Measurements from ENCODE around the gene GAS6.

Gene GAS6

DNA sequence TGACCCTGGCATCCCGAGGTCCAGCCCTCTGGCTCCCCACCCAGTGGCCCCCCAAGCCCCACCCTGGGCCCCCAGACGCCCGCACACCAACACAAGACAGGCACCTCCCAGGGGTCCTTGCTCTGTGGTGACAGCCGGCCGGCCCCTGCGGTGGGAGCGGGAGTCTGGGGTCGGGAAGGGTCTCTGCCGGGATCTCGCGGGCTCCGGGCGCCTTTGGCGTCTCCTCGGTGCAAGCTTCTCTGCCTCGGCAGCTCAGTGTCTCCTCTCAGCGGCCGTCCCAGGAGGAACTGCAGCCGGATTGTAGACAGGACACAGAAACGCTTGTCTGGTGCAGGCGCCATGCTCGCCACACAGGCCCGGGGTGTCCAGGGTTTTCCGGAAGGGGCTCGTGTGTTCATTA is 61.1 kb downstream of the GAS6 start:
- POLR2A ChIA-PET, result no interaction called here
- no peak for TF ChIP-seq GLIS1 (tag by site-specific recombination; IDR thresholded peaks at IDR 0.05)
- no peak for TF ChIP-seq ZNF558 (tag by site-specific recombination; IDR thresholded peaks at IDR 0.05)
- no peak for TF ChIP-seq WT1 (tag by site-specific recombination; IDR thresholded peaks at IDR 0.05)
- TF ChIP-seq ZXDB (tag by site-specific recombination; IDR thresholded peaks at IDR 0.05), result no peak
- no peak for TF ChIP-seq EGR2 (tag by site-specific recombination; IDR thresholded peaks at IDR 0.05; ENCODE audit: low read depth)
- no peak for TF ChIP-seq ZFHX2 (tag by site-specific recombination; conservative IDR thresholded peaks at IDR 0.05)
- TF ChIP-seq, protein P1, sequence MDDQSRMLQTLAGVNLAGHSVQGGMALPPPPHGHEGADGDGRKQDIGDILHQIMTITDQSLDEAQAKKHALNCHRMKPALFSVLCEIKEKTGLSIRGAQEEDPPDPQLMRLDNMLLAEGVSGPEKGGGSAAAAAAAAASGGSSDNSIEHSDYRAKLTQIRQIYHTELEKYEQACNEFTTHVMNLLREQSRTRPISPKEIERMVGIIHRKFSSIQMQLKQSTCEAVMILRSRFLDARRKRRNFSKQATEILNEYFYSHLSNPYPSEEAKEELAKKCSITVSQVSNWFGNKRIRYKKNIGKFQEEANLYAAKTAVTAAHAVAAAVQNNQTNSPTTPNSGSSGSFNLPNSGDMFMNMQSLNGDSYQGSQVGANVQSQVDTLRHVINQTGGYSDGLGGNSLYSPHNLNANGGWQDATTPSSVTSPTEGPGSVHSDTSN (CRISPR knock-in tag; IDR thresholded peaks at IDR 0.05), result no peak
- no peak for TF ChIP-seq ZNF514 (tag by site-specific recombination; IDR thresholded peaks at IDR 0.05)
- Histone ChIP-seq H3K9me3 (ENCODE audit: control insufficient read depth, insufficient read depth, low read depth, low read length) (no peaks in the 10 kb centered on the region), H3K4me1 (ENCODE audit: control insufficient read depth, insufficient read depth, low read length) (no peaks in the 10 kb centered on the region), H3K4me3 (ENCODE audit: low read depth, low read length) (no peak overlapping the region), H3K36me3 (ENCODE audit: control insufficient read depth in 2 of 2, insufficient read depth in 1 of 2, low read length in 2 of 2) (no peaks in the 10 kb centered on the region), H3K27ac (ENCODE audit: extremely low read depth, low read depth, low read length) (no peak overlapping the region)
- CTCF ChIA-PET, result interaction anchor here (0.9 kb wide), 1 partner anchor 10 kb away, joined by 7 read pairs; no protein-coding TSS in a partner anchor

- H3K36me3 ChIP-seq (ENCODE audit: control insufficient read depth in 2 of 2, insufficient read depth in 1 of 2, low read length in 2 of 2), result no peaks in the 10 kb centered on the region
- no peaks in the 10 kb centered on the region for H3K9me3 ChIP-seq (ENCODE audit: control insufficient read depth, insufficient read depth, low read depth, low read length)
- H3K27ac ChIP-seq (ENCODE audit: extremely low read depth, low read depth, low read length), result no peak overlapping the region
- H3K4me1 ChIP-seq (ENCODE audit: control insufficient read depth, insufficient read depth, low read length), result no peaks in the 10 kb centered on the region
- POLR2A ChIA-PET, result no interaction called here
- CTCF ChIA-PET, result interaction anchor here (0.6 to 0.9 kb wide), 3 partner anchors 9 to 51 kb away, joined by 3 to 7 read pairs (median 3); no protein-coding TSS in a partner anchor
- TF ChIP-seq ZNF19 (tag by site-specific recombination; IDR thresholded peaks at IDR 0.05; ENCODE audit: low read depth), result no peak
- TF ChIP-seq ZNF239 (tag by site-specific recombination; IDR thresholded peaks at IDR 0.05), result no peak
- TF ChIP-seq SP2 (tag by site-specific recombination; IDR thresholded peaks at IDR 0.05), result peak; percentile 16; the same call in 1 of the 2 replicates
- no peak for TF ChIP-seq ZNF221 (tag by site-specific recombination; IDR thresholded peaks at IDR 0.05; ENCODE audit: borderline replicate concordance)
- TF ChIP-seq, protein P2, sequence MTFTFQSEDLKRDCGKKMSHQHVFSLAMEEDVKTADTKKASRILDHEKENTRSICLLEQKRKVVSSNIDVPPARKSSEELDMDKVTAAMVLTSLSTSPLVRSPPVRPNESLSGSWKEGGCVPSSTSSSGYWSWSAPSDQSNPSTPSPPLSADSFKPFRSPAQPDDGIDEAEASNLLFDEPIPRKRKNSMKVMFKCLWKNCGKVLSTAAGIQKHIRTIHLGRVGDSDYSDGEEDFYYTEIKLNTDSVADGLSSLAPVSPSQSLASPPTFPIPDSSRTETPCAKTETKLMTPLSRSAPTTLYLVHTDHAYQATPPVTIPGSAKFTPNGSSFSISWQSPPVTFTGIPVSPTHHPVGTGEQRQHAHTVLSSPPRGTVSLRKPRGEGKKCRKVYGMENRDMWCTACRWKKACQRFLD (tag by site-specific recombination; IDR thresholded peaks at IDR 0.05), result no peak
- no peak for TF ChIP-seq ZNF324 (tag by site-specific recombination; IDR thresholded peaks at IDR 0.05)
- no peak for TF ChIP-seq ZNF175 (tag by site-specific recombination; IDR thresholded peaks at IDR 0.05)
- no peak for TF ChIP-seq HOXD13 (CRISPR knock-in tag; IDR thresholded peaks at IDR 0.05; ENCODE audit: borderline replicate concordance)
- TF ChIP-seq ZNF362 (tag by site-specific recombination; IDR thresholded peaks at IDR 0.05), result no peak
- no peak for TF ChIP-seq ZNF501 (tag by site-specific recombination; IDR thresholded peaks at IDR 0.05)
- peak; percentile 40; the same call in 1 of the 2 replicates for TF ChIP-seq ZBTB20 (tag by site-specific recombination; IDR thresholded peaks at IDR 0.05)
- no peak overlapping the region for H3K4me3 ChIP-seq (ENCODE audit: low read depth, low read length)
These were observed 61.8 kb downstream of the GAS6 start for GRCh38 chr13:113802090-113802531.

GRCh38 chr13:113801289-113801961 is 62.5 kb downstream of the GAS6 start:
- no peak overlapping the region for H3K27ac ChIP-seq (ENCODE audit: extremely low read depth, low read depth, low read length)
- ChIA-PET CTCF (interaction anchor here (0.6 to 0.7 kb wide), 2 partner anchors 15 to 50 kb away, joined by 3 read pairs; no protein-coding TSS in a partner anchor), POLR2A (no interaction called here)
- no peaks in the 10 kb centered on the region for H3K36me3 ChIP-seq (ENCODE audit: control insufficient read depth in 2 of 2, insufficient read depth in 1 of 2, low read length in 2 of 2)
- H3K4me3 ChIP-seq (ENCODE audit: low read depth, low read length), result no peak overlapping the region
- H3K4me1 ChIP-seq (ENCODE audit: control insufficient read depth, insufficient read depth, low read length), result no peaks in the 10 kb centered on the region
- H3K9me3 ChIP-seq (ENCODE audit: control insufficient read depth, insufficient read depth, low read depth, low read length), result no peaks in the 10 kb centered on the region
- TF ChIP-seq ZNF350 (tag by site-specific recombination; IDR thresholded peaks at IDR 0.05) (no peak), GLI2 (tag by site-specific recombination; IDR thresholded peaks at IDR 0.05; ENCODE audit: borderline replicate concordance, low read depth) (no peak), KLF8 (tag by site-specific recombination; IDR thresholded peaks at IDR 0.05) (no peak), GLIS1 (tag by site-specific recombination; IDR thresholded peaks at IDR 0.05) (no peak), ZNF311 (tag by site-specific recombination; IDR thresholded peaks at IDR 0.05; ENCODE audit: borderline replicate concordance) (no peak), ZFHX2 (tag by site-specific recombination; conservative IDR thresholded peaks at IDR 0.05) (no peak), ZNF416 (tag by site-specific recombination; IDR thresholded peaks at IDR 0.05) (no peak), ZNF76 (tag by site-specific recombination; IDR thresholded peaks at IDR 0.05; ENCODE audit: borderline replicate concordance, low read depth) (no peak), ZNF677 (tag by site-specific recombination; IDR thresholded peaks at IDR 0.05) (no peak), ZNF530 (tag by site-specific recombination; IDR thresholded peaks at IDR 0.05; ENCODE audit: low read depth) (no peak), ZNF626 (tag by site-specific recombination; IDR thresholded peaks at IDR 0.05) (no peak)
- TF ChIP-seq, protein P3, sequence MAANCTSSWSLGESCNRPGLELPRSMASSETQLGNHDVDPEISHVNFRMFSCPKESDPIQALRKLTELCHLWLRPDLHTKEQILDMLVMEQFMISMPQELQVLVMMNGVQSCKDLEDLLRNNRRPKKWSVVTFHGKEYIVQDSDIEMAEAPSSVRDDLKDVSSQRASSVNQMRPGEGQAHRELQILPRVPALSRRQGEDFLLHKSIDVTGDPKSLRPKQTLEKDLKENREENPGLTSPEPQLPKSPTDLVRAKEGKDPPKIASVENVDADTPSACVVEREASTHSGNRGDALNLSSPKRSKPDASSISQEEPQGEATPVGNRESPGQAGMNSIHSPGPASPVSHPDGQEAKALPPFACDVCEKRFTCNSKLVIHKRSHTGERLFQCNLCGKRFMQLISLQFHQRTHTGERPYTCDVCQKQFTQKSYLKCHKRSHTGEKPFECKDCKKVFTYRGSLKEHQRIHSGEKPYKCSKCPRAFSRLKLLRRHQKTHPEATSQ (tag by site-specific recombination; IDR thresholded peaks at IDR 0.05), result no peak

All from HEK293 (cell line).